GM12878 (cell line): ENCODE measurements around the gene BRME1.

ENCODE experiments used
- ATF3 ChIP-seq: IDR thresholded peaks from 2 replicates; pipeline ENCODE4 v1.6.1; 2011; ENCODE audit warnings: low read depth, mild to moderate bottlenecking, low read length, moderate library complexity, borderline replicate concordance; ENCODE audit errors: extremely low read depth
- BCL11A ChIP-seq: IDR thresholded peaks from 2 replicates; pipeline ENCODE4 v1.6.1; 2011; ENCODE audit warnings: low read depth, low read length
- CBFB ChIP-seq: IDR thresholded peaks from 2 replicates; pipeline ENCODE4 v1.6.1; 2016; ENCODE audit warnings: antibody characterized with exemption, low read depth
- CTCF ChIP-seq, 3 experiments: IDR thresholded peaks in 2 of 3; conservative IDR thresholded peaks in 1 of 3; 2 replicates each; pipeline ENCODE4 v1.5.1; 2011; ENCODE audit warnings: low read depth in 3 of 3, low read length in 3 of 3, mild to moderate bottlenecking in 3 of 3, control low read depth in 2 of 3, moderate library complexity in 2 of 3, inconsistent platforms in 1 of 3, mixed read lengths in 1 of 3; ENCODE audit not compliant: control insufficient read depth in 2 of 3, insufficient read depth in 1 of 3; ENCODE audit errors: extremely low read depth in 1 of 3
- EZH2 ChIP-seq: IDR thresholded peaks from 2 replicates; pipeline ENCODE4 v1.6.1; 2012; ENCODE audit warnings: low read depth, mild to moderate bottlenecking, control low read depth, inconsistent platforms, low read length, borderline replicate concordance; ENCODE audit not compliant: control insufficient read depth
- FOXM1 ChIP-seq: IDR thresholded peaks from 2 replicates; pipeline ENCODE4 v1.6.1; 2012; ENCODE audit warnings: low read depth, mild to moderate bottlenecking, inconsistent platforms, low read length, moderate library complexity
- IRF3 ChIP-seq: fragments of 450-650 bp; IDR thresholded peaks from 2 replicates; pipeline ENCODE4 v1.6.1; 2014; ENCODE audit warnings: mild to moderate bottlenecking
- NBN ChIP-seq: fragments of 450-650 bp; IDR thresholded peaks from 2 replicates; pipeline ENCODE4 v1.6.1; 2016
- NR2F1 ChIP-seq: fragments of 450-650 bp; conservative IDR thresholded peaks from 2 replicates; pipeline ENCODE4 v1.6.1; 2017; ENCODE audit warnings: mild to moderate bottlenecking
- PKNOX1 ChIP-seq: fragments of 450-650 bp; IDR thresholded peaks from 2 replicates; pipeline ENCODE4 v1.6.1; 2016; ENCODE audit warnings: mild to moderate bottlenecking
- POLR2A ChIP-seq: IDR thresholded peaks from 2 replicates; pipeline ENCODE4 v1.6.1; 2011; ENCODE audit warnings: low read depth, mild to moderate bottlenecking, low read length
- ZNF207 ChIP-seq: fragments of 450-650 bp; IDR thresholded peaks from 2 replicates; pipeline ENCODE4 v1.6.1; 2014; ENCODE audit warnings: antibody characterized with exemption, mild to moderate bottlenecking, borderline replicate concordance
- ZNF217 ChIP-seq: fragments of 450-650 bp; IDR thresholded peaks from 2 replicates; pipeline ENCODE4 v1.6.1; 2017; ENCODE audit warnings: antibody characterized with exemption, mild to moderate bottlenecking
- ZNF274 ChIP-seq: IDR thresholded peaks from one replicate; pipeline ENCODE4 v1.8.0; 2011; ENCODE audit not compliant: insufficient read length, insufficient read depth

- TF ChIP-seq ZNF207 (no peak), IRF3 (no peak), FOXM1 (no peak), CTCF (IDR thresholded peaks at IDR 0.05 in 2 of 3, conservative IDR thresholded peaks at IDR 0.05 in 1 of 3; ENCODE audit: control insufficient read depth in 2 of 3, extremely low read depth in 1 of 3, insufficient read depth in 1 of 3, low read depth in 3 of 3, low read length in 3 of 3) (no peak), NBN (no peak), NR2F1 (no peak), ZNF274 (no peak), BCL11A (no peak), POLR2A (no peak), ZNF217 (no peak), PKNOX1 (no peak), CBFB (no peak), ATF3 (no peak), EZH2 (no peak)
Observed at GRCh38 chr19:13888281-13888680, 17.6 kb downstream of the BRME1 start.
